Caco-2 (cell line): Measurements from ENCODE around the gene GTPBP3. TPM values are rescaled to one million over a fixed set of nuclear protein-coding genes. Genes with fewer than 3 reads are reported as not detected.

ENCODE experiments used
- BruUV-seq: library from RNA; stranded (reverse); fragments of 400-500 nt; replicated peaks from 2 replicates; lab custom pipeline; 2021; lab: Mats Ljungman, UMichigan
- CTCF ChIA-PET: fragments of 300-600 bp; sonication (Branson Sonifier 250); formaldehyde crosslinking; loops from one replicate; lab custom pipeline; 2022; ENCODE audit warnings: antibody characterized with exemption; lab: Charles Lee
- POLR2A ChIA-PET: fragments of 300-600 bp; sonication (Branson Sonifier 250); formaldehyde crosslinking; loops from one replicate; lab custom pipeline; 2022; ENCODE audit warnings: antibody characterized with exemption; lab: Charles Lee
- DNase-seq, 2 experiments: peaks; one replicate each; pipeline versions ENCODE4 v3.0.0 to v3.0.0-alpha.2; 2020 to 2022
- H3K27me3 ChIP-seq: replicated peaks from 2 replicates; pipeline ENCODE4 v1.6.0; 2011; ENCODE audit warnings: low read length; ENCODE audit not compliant: control insufficient read depth, insufficient read depth
- H3K36me3 ChIP-seq: 2 replicates; pipeline ENCODE4 v1.5.1; 2011; ENCODE audit warnings: low read length; ENCODE audit not compliant: control insufficient read depth, insufficient read depth
- H3K4me1 ChIP-seq: fragments of 250-450 bp; sonication (Bioruptor Pico); 2 replicates; pipeline ENCODE4 v1.5.1; 2020; ENCODE audit warnings: mild to moderate bottlenecking
- H3K4me3 ChIP-seq: 2 replicates; pipeline ENCODE4 v1.5.1; 2011; ENCODE audit warnings: low read depth, mild to moderate bottlenecking, control low read depth, low read length
- H3K9me3 ChIP-seq: fragments of 250-450 bp; sonication (Bioruptor Pico); 2 replicates; pipeline ENCODE4 v1.5.1; 2020; ENCODE audit warnings: mild to moderate bottlenecking, moderate library complexity
- H3K27ac Mint-ChIP-seq: one replicate; pipeline ENCODE4 v1.8.0; 2022; ENCODE audit warnings: mixed read lengths; ENCODE audit not compliant: unreplicated experiment
- H3K27me3 Mint-ChIP-seq: one replicate; pipeline ENCODE4 v1.8.0; 2022; ENCODE audit warnings: mixed read lengths; ENCODE audit not compliant: insufficient read depth, unreplicated experiment
- H3K36me3 Mint-ChIP-seq: one replicate; pipeline ENCODE4 v1.8.0; 2022; ENCODE audit warnings: mild to moderate bottlenecking, mixed read lengths; ENCODE audit not compliant: insufficient read depth, unreplicated experiment
- H3K4me1 Mint-ChIP-seq: one replicate; pipeline ENCODE4 v1.8.0; 2022; ENCODE audit warnings: low read depth, mixed read lengths; ENCODE audit not compliant: unreplicated experiment
- H3K4me3 Mint-ChIP-seq: one replicate; pipeline ENCODE4 v1.8.0; 2022; ENCODE audit warnings: mild to moderate bottlenecking, moderate library complexity, mixed read lengths; ENCODE audit not compliant: unreplicated experiment
- H3K9me3 Mint-ChIP-seq: one replicate; pipeline ENCODE4 v1.8.0; 2022; ENCODE audit warnings: mixed read lengths; ENCODE audit not compliant: unreplicated experiment
- CTCF ChIP-seq, 2 experiments: fragments of 200-600 bp in 1 of 2; IDR thresholded peaks; 1 replicate in 1 of 2; 2 replicates in 1 of 2; pipeline versions ENCODE4 v1.5.1 to v1.8.0; 2011 to 2022; ENCODE audit warnings: antibody characterized with exemption in 1 of 2, control low read depth in 1 of 2, inconsistent platforms in 1 of 2, low read depth in 1 of 2, low read length in 1 of 2, mild to moderate bottlenecking in 1 of 2, moderate library complexity in 1 of 2; ENCODE audit not compliant: insufficient read depth in 1 of 2, severe bottlenecking in 1 of 2, unreplicated experiment in 1 of 2
- intact Hi-C: fragments of 100-400 bp; cut with micrococcal nuclease; formaldehyde crosslinking; loops from one replicate; pipeline ENCODE4 v1.10.0; 2022; ENCODE audit not compliant: unreplicated experiment
- total RNA-seq: library from RNA; stranded (reverse); gene quantifications from 2 replicates; pipeline ENCODE4 v1.2.3, GENCODE V29; 2022

The GTPBP3 gene
- total RNA-seq, 1 experiment from 2014 or later: 50.7 TPM

DNA sequence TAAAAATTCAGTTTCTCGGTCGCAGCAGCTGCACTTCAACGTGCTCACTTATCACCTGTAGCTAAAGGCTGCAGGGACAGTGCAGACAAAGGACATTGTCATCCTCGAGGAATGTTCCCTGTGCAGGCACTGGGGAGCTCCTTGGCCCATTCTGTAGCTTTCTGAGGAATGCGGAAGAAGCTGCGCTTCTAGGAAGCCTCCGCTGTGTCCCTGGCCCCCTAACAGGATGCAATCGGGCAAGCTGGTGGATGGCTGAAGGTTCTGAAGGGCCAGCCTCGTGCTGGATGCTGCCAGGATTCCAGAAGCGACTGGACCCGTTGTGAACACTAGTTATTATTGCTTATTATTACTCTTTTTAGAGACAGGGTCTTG is 10.8 kb upstream of the GTPBP3 start:
- Histone ChIP-seq H3K27me3 (no peaks in the 10 kb centered on the region), H3K4me3 (no peak overlapping the region), H3K9me3 (no peaks in the 10 kb centered on the region), H3K4me1 (peaks cover 20% of the 10 kb centered on the region), H3K36me3 (no peaks in the 10 kb centered on the region; the same call in none of the 2 replicates)
- no peaks in the 10 kb centered on the region for H3K9me3 Mint-ChIP-seq
- CTCF ChIA-PET: interaction anchor here (0.5 to 1.7 kb wide), 2 partner anchors 10 to 21 kb away, joined by 7 read pairs; partner anchors contain the start of gene MRPL34
- H3K27me3 Mint-ChIP-seq: no peaks in the 10 kb centered on the region
- no peak overlapping the region for H3K4me3 Mint-ChIP-seq
- peaks cover 30% of the 10 kb centered on the region for H3K36me3 Mint-ChIP-seq
- no peak overlapping the region for H3K27ac Mint-ChIP-seq
- H3K4me1 Mint-ChIP-seq: no peaks in the 10 kb centered on the region
- DNase-seq: no peak
- intact Hi-C loops: loop anchor here (5.0 kb wide), 1 partner anchor 34 kb away; no protein-coding TSS in a partner anchor
- TF ChIP-seq CTCF (IDR thresholded peaks at IDR 0.05; ENCODE audit: insufficient read depth in 1 of 2, low read depth in 1 of 2, low read length in 1 of 2, severe bottlenecking in 1 of 2, unreplicated experiment in 1 of 2): no peak
- POLR2A ChIA-PET: interaction anchor here (0.6 to 0.9 kb wide), 2 partner anchors 18 to 19 kb away, joined by 4 read pairs; no protein-coding TSS in a partner anchor
- BruUV-seq: no TSS peak

DNA sequence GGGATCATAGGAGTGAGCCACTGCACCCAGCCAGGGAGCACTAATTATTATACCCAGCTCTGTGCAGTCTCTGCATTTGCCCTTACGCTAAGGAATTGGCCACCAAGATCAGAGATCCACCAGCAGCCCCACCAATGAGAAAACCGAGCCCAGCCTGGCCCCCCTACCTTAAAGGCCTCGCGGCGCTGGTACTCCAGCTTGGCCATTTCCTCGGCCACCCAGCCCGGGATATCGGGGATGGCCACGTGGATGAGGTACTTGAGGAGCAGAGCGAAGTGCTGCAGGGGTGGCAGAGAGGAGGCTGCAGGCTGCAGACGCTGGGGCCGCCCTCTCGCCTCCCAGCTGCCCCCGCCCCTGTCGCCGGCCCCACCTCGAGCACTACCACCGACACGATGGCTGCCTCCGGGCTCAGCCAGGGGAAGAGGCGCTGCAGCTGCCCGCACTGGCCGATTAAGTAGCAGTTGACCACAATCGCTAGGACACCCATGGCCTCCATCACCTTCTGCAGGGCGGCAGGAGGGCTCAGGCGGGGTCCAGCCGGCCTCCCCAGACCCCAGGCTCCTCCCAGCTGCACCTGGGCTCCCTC is 10.2 kb upstream of the GTPBP3 start:
- H3K9me3 Mint-ChIP-seq: no peaks in the 10 kb centered on the region
- peak overlapping the region; percentile 75 for H3K4me3 Mint-ChIP-seq
- no peak for TF ChIP-seq CTCF (IDR thresholded peaks at IDR 0.05; ENCODE audit: insufficient read depth in 1 of 2, low read depth in 1 of 2, low read length in 1 of 2, severe bottlenecking in 1 of 2, unreplicated experiment in 1 of 2)
- no peak overlapping the region for H3K27ac Mint-ChIP-seq
- DNase-seq: no peak
- Histone ChIP-seq H3K9me3 (no peaks in the 10 kb centered on the region), H3K4me1 (peaks cover 20% of the 10 kb centered on the region), H3K36me3 (peaks cover under 1% of the 10 kb centered on the region), H3K4me3 (peak overlapping the region; percentile 7), H3K27me3 (no peaks in the 10 kb centered on the region)
- no peaks in the 10 kb centered on the region for H3K4me1 Mint-ChIP-seq
- POLR2A ChIA-PET: interaction anchor here (0.6 to 2.9 kb wide), 3 partner anchors 18 to 1178 kb away, joined by 3 to 17 read pairs (median 4); partner anchors contain the start of gene DDA1
- intact Hi-C loops: loop anchor here (5.0 kb wide), 1 partner anchor 35 kb away; no protein-coding TSS in a partner anchor
- H3K27me3 Mint-ChIP-seq: no peaks in the 10 kb centered on the region
- BruUV-seq: no TSS peak
- H3K36me3 Mint-ChIP-seq: peaks cover 25% of the 10 kb centered on the region
- CTCF ChIA-PET: interaction anchor here (1.7 kb wide), 1 partner anchor 22 kb away, joined by 7 read pairs; the partner anchor contains the start of gene MRPL34

GRCh38 chr19:17327654-17328516 is 9.5 kb upstream of the GTPBP3 start:
- ChIA-PET POLR2A (interaction anchor here (0.6 to 2.9 kb wide), 3 partner anchors 18 to 1177 kb away, joined by 3 to 17 read pairs (median 3); partner anchors contain the start of gene DDA1), CTCF (interaction anchor here (0.6 to 1.7 kb wide), 3 partner anchors 19 to 177 kb away, joined by 3 to 13 read pairs (median 7); partner anchors contain the start of genes DDA1 and MRPL34)
- peaks cover 1% of the 10 kb centered on the region for H3K36me3 ChIP-seq
- peak; percentile 74 to 86 for DNase-seq
- peak in 1 of 2 experiments; percentile 36 for TF ChIP-seq CTCF (IDR thresholded peaks at IDR 0.05; ENCODE audit: insufficient read depth in 1 of 2, low read depth in 1 of 2, low read length in 1 of 2, severe bottlenecking in 1 of 2, unreplicated experiment in 1 of 2)
- peak overlapping the region; percentile 57 for H3K4me3 ChIP-seq
- intact Hi-C loops: loop anchor here (5.0 kb wide), 1 partner anchor 36 kb away; no protein-coding TSS in a partner anchor
- H3K27me3 ChIP-seq: no peaks in the 10 kb centered on the region
- H3K9me3 ChIP-seq: no peaks in the 10 kb centered on the region
- no peaks in the 10 kb centered on the region for H3K27me3 Mint-ChIP-seq
- BruUV-seq: TSS peak; percentile 42
- H3K27ac Mint-ChIP-seq: peak overlapping the region; percentile 50
- H3K4me1 ChIP-seq: peaks cover 20% of the 10 kb centered on the region
- H3K4me3 Mint-ChIP-seq: peak overlapping the region; percentile 75
- H3K9me3 Mint-ChIP-seq: no peaks in the 10 kb centered on the region
- peaks cover 24% of the 10 kb centered on the region for H3K36me3 Mint-ChIP-seq
- H3K4me1 Mint-ChIP-seq: no peaks in the 10 kb centered on the region
